GM23248 (cell line): ENCODE results near the gene TSEN15. TPM values are rescaled to one million over a fixed set of nuclear protein-coding genes. Genes with fewer than 3 reads are reported as not detected.

Experiments
- DNase-seq: peaks from one replicate; pipeline ENCODE4 v3.0.0-alpha.2; 2015
- H2AFZ ChIP-seq: fragments of 200-600 bp; sonication (generic); 2 replicates; pipeline ENCODE4 v1.6.1; 2016; ENCODE audit warnings: antibody characterized with exemption
- H3F3A ChIP-seq: fragments of 200-600 bp; sonication (generic); 2 replicates; pipeline ENCODE4 v1.6.1; 2016; ENCODE audit warnings: mild to moderate bottlenecking, antibody characterized with exemption, mixed run types; ENCODE audit not compliant: insufficient read depth
- H3K27ac ChIP-seq: fragments of 200-600 bp; sonication (generic); 2 replicates; pipeline ENCODE4 v1.5.1; 2016; ENCODE audit warnings: mild to moderate bottlenecking
- H3K27me3 ChIP-seq: fragments of 200-600 bp; sonication (generic); replicated peaks from 2 replicates; pipeline ENCODE4 v1.6.1; 2016; ENCODE audit warnings: mild to moderate bottlenecking; ENCODE audit not compliant: insufficient read depth
- H3K36me3 ChIP-seq: fragments of 200-600 bp; sonication (generic); 2 replicates; pipeline ENCODE4 v1.6.1; 2016; ENCODE audit warnings: low read depth, mild to moderate bottlenecking
- H3K4me1 ChIP-seq: fragments of 200-600 bp; sonication (generic); 2 replicates; pipeline ENCODE4 v1.6.1; 2016; ENCODE audit warnings: mild to moderate bottlenecking; ENCODE audit not compliant: insufficient read depth
- H3K4me2 ChIP-seq: fragments of 200-600 bp; sonication (generic); one replicate; pipeline ENCODE4 v1.6.1; 2016; ENCODE audit warnings: mild to moderate bottlenecking; ENCODE audit not compliant: unreplicated experiment
- H3K4me3 ChIP-seq: fragments of 200-600 bp; sonication (generic); 2 replicates; pipeline ENCODE4 v1.5.1; 2016; ENCODE audit warnings: mild to moderate bottlenecking
- H3K79me2 ChIP-seq: fragments of 200-600 bp; sonication (generic); 2 replicates; pipeline ENCODE4 v1.6.1; 2016; ENCODE audit warnings: mild to moderate bottlenecking; ENCODE audit not compliant: insufficient read depth
- H3K9ac ChIP-seq: fragments of 200-600 bp; sonication (generic); 2 replicates; pipeline ENCODE4 v1.6.1; 2016; ENCODE audit warnings: mild to moderate bottlenecking
- H3K9me2 ChIP-seq: fragments of 200-600 bp; sonication (generic); 2 replicates; pipeline ENCODE4 v1.6.1; 2016; ENCODE audit warnings: mixed run types, mild to moderate bottlenecking, moderate library complexity; ENCODE audit not compliant: insufficient read depth
- H3K9me3 ChIP-seq: fragments of 200-600 bp; sonication (generic); one replicate; pipeline ENCODE4 v1.6.1; 2017; ENCODE audit warnings: low read depth
- H4K20me1 ChIP-seq: fragments of 200-600 bp; sonication (generic); 2 replicates; pipeline ENCODE4 v1.6.0; 2016; ENCODE audit not compliant: insufficient read depth
- EZH2 ChIP-seq: fragments of 200-600 bp; sonication (generic); IDR thresholded peaks from 2 replicates; pipeline ENCODE4 v1.6.1; 2018; ENCODE audit warnings: antibody characterized with exemption, mild to moderate bottlenecking; ENCODE audit not compliant: insufficient read depth, poor library complexity, severe bottlenecking
- EZH2phosphoT487 ChIP-seq: fragments of 200-600 bp; sonication (generic); IDR thresholded peaks from 2 replicates; pipeline ENCODE4 v1.6.1; 2018; ENCODE audit warnings: antibody characterized with exemption, moderate library complexity, mild to moderate bottlenecking, low read depth; ENCODE audit not compliant: insufficient read depth
- WGBS, 2 experiments: methylation state at CpG; one replicate each; pipeline ENCODE4 v1.1.6; 2015 to 2017; ENCODE audit warnings: low lambda C conversion rate in 2 of 2, low coverage in 1 of 2; ENCODE audit errors: missing lambda C conversion rate in 2 of 2; 5-methylcytosine and 5-hydroxymethylcytosine counted together
- in situ Hi-C: fragments of 300-500 bp; cut with MboI; formaldehyde crosslinking; loops from 2 replicates; pipeline ENCODE4 v1.15.0; 2020
- polyA plus RNA-seq: library from polyadenylated mRNA; unstranded; fragments of >200 nt; fragmentation: Nextera tagmentation; extraction: Ambion mirVana; gene quantifications from 2 replicates; pipeline ENCODE4 v1.2.1, GENCODE V29; 2016
- total RNA-seq: library from RNA; depleted of rRNA; stranded (reverse); fragments of >200 nt; shearing (Covaris generic); gene quantifications from 2 replicates; pipeline ENCODE4 v1.2.3, GENCODE V29; 2014

The TSEN15 gene
- total and polyA plus RNA-seq, 2 experiments from 2014 or later, result 52.0 to 81.9 TPM

DNA sequence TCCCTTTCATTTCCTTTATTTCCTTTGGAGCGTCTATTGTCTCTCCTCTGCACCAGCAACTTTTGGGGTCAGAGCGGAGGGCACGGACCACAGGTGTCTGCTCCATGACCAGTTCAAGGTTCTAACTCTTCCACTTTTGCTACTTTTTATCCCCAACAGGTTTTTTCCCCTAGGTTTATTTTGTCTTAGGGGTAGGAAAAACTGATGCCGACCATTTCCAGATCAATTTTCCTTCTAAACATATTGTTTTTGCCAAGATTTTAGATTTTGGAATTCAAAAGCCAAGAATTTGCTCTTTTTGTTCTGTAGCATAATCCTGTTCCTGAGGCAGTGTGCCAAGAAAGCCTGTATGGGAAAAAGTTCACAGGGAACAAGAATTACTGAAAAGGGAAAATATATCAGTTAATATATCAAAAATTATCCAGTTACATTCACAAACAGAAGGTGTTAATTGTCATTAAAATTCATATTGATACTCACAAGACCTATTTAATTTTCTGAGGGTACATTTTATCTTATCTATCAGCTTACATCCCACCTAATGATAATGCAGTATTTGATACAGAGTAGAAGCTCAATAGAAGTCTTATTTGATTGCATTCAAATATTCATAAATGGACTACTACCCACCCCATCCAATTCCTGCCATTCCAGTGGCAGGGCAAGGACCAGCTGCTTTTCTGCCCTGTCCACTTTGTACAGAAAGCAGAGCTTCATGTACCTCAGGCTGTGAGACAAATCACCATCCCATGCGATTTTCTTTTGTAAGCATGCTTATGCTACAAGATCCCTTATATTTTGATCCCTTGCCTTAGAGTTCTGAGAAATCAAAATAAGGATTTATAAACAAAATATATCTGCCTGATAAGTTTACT lies 31.2 kb downstream of the TSEN15 start:
- H3K4me2 ChIP-seq, result no peak overlapping the region
- no peak for DNase-seq
- no peak overlapping the region for H3K27ac ChIP-seq
- H3F3A ChIP-seq, result no peaks in the 10 kb centered on the region
- TF ChIP-seq EZH2 (no peak), EZH2phosphoT487 (no peak)
- H4K20me1 ChIP-seq, result no peaks in the 10 kb centered on the region
- H3K36me3 ChIP-seq, result no peaks in the 10 kb centered on the region; the same call in none of the 2 replicates
- in situ Hi-C loops, result loop anchor here (10.0 to 25.0 kb wide), 4 partner anchors 142 to 582 kb away; partner anchors contain the start of gene C1orf21
- H3K9me3 ChIP-seq, result no peaks in the 10 kb centered on the region
- no peak overlapping the region for H3K9ac ChIP-seq
- no peak overlapping the region for H2AFZ ChIP-seq
- no peaks in the 10 kb centered on the region for H3K27me3 ChIP-seq
- no peaks in the 10 kb centered on the region for H3K79me2 ChIP-seq
- no peaks in the 10 kb centered on the region for H3K9me2 ChIP-seq
- H3K4me3 ChIP-seq, result no peak overlapping the region
- 79 to 84% methylated on average over 5 of the region's 5 CpGs for WGBS, 2 experiments
- H3K4me1 ChIP-seq, result no peaks in the 10 kb centered on the region

DNA sequence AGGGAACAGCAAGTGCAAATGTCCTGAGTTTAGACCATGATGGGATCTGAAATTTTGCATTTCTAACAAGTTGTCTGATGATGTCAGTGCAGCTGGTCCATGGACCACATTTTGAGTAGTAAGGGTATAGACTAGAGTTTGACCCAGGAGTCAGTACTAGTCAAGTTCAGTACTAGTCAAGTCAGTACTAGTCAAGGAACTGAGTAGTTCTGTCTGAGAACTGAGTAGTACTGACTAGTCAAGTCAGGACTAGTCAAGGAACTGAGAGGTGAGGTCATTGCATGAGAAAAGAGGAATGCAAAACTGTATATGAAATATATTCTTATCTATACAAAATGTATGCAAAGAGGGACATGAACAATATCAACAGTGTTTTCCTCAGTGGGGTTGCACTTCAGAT lies 34.1 kb downstream of the TSEN15 start:
- DNase-seq, result no peak
- H3K9me3 ChIP-seq, result no peaks in the 10 kb centered on the region
- no peaks in the 10 kb centered on the region for H3K79me2 ChIP-seq
- H3K4me2 ChIP-seq, result no peak overlapping the region
- no peak overlapping the region for H3K4me3 ChIP-seq
- no peak overlapping the region for H3K9ac ChIP-seq
- TF ChIP-seq EZH2phosphoT487, result no peak
- TF ChIP-seq EZH2, result no peak
- H3K36me3 ChIP-seq, result no peaks in the 10 kb centered on the region; the same call in none of the 2 replicates
- H3K27ac ChIP-seq, result no peak overlapping the region
- in situ Hi-C loops, result loop anchor here (10.0 to 25.0 kb wide), 4 partner anchors 139 to 579 kb away; partner anchors contain the start of gene C1orf21
- no peaks in the 10 kb centered on the region for H3K9me2 ChIP-seq
- no peak overlapping the region for H2AFZ ChIP-seq
- no peaks in the 10 kb centered on the region for H3K4me1 ChIP-seq
- H3K27me3 ChIP-seq, result no peaks in the 10 kb centered on the region
- H4K20me1 ChIP-seq, result no peaks in the 10 kb centered on the region
- no peaks in the 10 kb centered on the region for H3F3A ChIP-seq

DNA sequence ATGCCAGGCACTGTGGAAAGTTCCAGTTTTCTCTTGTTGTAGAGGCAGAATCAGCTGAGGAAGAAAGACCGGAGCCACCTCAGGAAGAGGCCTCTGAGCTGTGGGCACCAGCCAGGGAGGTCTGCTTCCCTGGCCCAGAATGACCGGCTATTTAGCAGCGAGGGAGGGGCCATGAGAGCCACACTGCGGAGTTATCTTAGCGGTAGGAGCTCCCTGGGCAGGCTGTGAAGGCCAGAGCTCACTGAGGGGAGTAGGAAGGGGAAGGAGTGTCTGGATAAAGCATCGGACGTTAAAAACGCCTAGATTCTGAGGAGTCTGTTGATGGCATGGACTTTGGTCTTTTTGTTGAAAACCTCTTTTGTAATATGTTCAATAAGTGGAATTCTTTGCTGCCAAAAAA lies 36.5 kb downstream of the TSEN15 start:
- in situ Hi-C loops, result loop anchor here (10.0 to 25.0 kb wide), 4 partner anchors 137 to 577 kb away; partner anchors contain the start of gene C1orf21

DNA sequence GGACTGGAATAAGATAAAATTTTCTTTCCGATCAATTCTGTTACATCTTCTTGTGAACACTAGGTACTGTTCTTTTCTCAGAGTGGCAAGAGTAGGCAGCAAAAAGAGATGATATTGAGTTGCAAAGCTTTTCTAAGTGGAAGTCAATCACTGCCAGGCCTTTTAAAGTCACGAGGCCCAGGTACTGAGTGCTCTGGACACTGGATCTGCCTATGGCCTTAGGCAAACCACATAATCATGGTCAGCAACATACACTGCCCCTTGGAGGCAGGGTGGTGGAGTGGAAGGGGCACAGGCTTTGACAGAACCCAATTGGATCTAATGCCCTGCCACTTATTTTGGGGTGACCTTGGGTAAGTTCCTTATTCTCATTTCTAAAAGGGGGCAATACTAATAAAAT lies 41.5 kb downstream of the TSEN15 start:
- H3F3A ChIP-seq, result no peaks in the 10 kb centered on the region
- no peaks in the 10 kb centered on the region for H3K9me2 ChIP-seq
- TF ChIP-seq EZH2phosphoT487 (no peak), EZH2 (no peak)
- H3K9me3 ChIP-seq, result no peaks in the 10 kb centered on the region
- no peaks in the 10 kb centered on the region for H3K4me1 ChIP-seq
- H3K27me3 ChIP-seq, result no peaks in the 10 kb centered on the region
- H3K9ac ChIP-seq, result no peak overlapping the region
- DNase-seq, result no peak
- no peak overlapping the region for H3K4me2 ChIP-seq
- no peak overlapping the region for H2AFZ ChIP-seq
- no peaks in the 10 kb centered on the region for H3K36me3 ChIP-seq
- in situ Hi-C loops, result loop anchor here (25.0 kb wide), 2 partner anchors 294 to 469 kb away; partner anchors contain the start of gene C1orf21
- H3K4me3 ChIP-seq, result no peak overlapping the region
- 81 to 93% methylated on average over 2 of the region's 2 CpGs for WGBS, 2 experiments
- H3K27ac ChIP-seq, result no peak overlapping the region
- H3K79me2 ChIP-seq, result no peaks in the 10 kb centered on the region
- no peaks in the 10 kb centered on the region for H4K20me1 ChIP-seq

More for the DNA sequence above, 36.5 kb downstream of the TSEN15 start:
- no peaks in the 10 kb centered on the region for H3F3A ChIP-seq
- H3K27ac ChIP-seq, result no peak overlapping the region
- DNase-seq, result no peak
- H3K4me2 ChIP-seq, result no peak overlapping the region
- H3K79me2 ChIP-seq, result no peaks in the 10 kb centered on the region
- H2AFZ ChIP-seq, result no peak overlapping the region
- H3K36me3 ChIP-seq, result no peaks in the 10 kb centered on the region; the same call in none of the 2 replicates
- no peaks in the 10 kb centered on the region for H4K20me1 ChIP-seq
- TF ChIP-seq EZH2 (no peak), EZH2phosphoT487 (no peak)
- H3K27me3 ChIP-seq, result no peaks in the 10 kb centered on the region
- no peak overlapping the region for H3K4me3 ChIP-seq
- WGBS, 2 experiments, result 96 to 97% methylated on average over 8 of the region's 8 CpGs
- H3K9me2 ChIP-seq, result no peaks in the 10 kb centered on the region
- no peaks in the 10 kb centered on the region for H3K4me1 ChIP-seq
- H3K9me3 ChIP-seq, result no peaks in the 10 kb centered on the region
- H3K9ac ChIP-seq, result no peak overlapping the region
